ENCODE data around the gene ITGAE.

- TF ChIP-seq, protein P1, sequence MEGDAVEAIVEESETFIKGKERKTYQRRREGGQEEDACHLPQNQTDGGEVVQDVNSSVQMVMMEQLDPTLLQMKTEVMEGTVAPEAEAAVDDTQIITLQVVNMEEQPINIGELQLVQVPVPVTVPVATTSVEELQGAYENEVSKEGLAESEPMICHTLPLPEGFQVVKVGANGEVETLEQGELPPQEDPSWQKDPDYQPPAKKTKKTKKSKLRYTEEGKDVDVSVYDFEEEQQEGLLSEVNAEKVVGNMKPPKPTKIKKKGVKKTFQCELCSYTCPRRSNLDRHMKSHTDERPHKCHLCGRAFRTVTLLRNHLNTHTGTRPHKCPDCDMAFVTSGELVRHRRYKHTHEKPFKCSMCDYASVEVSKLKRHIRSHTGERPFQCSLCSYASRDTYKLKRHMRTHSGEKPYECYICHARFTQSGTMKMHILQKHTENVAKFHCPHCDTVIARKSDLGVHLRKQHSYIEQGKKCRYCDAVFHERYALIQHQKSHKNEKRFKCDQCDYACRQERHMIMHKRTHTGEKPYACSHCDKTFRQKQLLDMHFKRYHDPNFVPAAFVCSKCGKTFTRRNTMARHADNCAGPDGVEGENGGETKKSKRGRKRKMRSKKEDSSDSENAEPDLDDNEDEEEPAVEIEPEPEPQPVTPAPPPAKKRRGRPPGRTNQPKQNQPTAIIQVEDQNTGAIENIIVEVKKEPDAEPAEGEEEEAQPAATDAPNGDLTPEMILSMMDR (conservative IDR thresholded peaks at IDR 0.05; ENCODE audit: low read depth in 2 of 2): no peak
- no peak for TF ChIP-seq ZNF331 (CRISPR knock-in tag; IDR thresholded peaks at IDR 0.05; ENCODE audit: low read depth)
- no peak for TF ChIP-seq REST (IDR thresholded peaks at IDR 0.05; ENCODE audit: unreplicated experiment)
- no peak for TF ChIP-seq EZH2 (IDR thresholded peaks at IDR 0.05; ENCODE audit: low read depth, unreplicated experiment)
- TF ChIP-seq EZH2phosphoT487 (IDR thresholded peaks at IDR 0.05; ENCODE audit: unreplicated experiment): no peak
- no peak for TF ChIP-seq POLR2AphosphoS5 (IDR thresholded peaks at IDR 0.05; ENCODE audit: low read depth)
- TF ChIP-seq ETS1 (IDR thresholded peaks at IDR 0.05): no peak
- TF ChIP-seq JUNB (IDR thresholded peaks at IDR 0.05; ENCODE audit: unreplicated experiment): no peak
- no peak for TF ChIP-seq STAT1 (IDR thresholded peaks at IDR 0.05; ENCODE audit: unreplicated experiment)
- no peak for TF ChIP-seq CREB1 (CRISPR knock-in tag; IDR thresholded peaks at IDR 0.05; ENCODE audit: low read depth)
These were observed 132.0 kb downstream of the ITGAE start for GRCh38 chr17:3669085-3669347.

Data from GM23338 (cell line).